Measurements from ENCODE around the gene ARHGAP28.

Gene ARHGAP28

GRCh38 chr18:6730416-6731221 is 1.1 kb downstream of the ARHGAP28 start:
- DNase-seq (ENCODE audit: insufficient read length, low spot score) (no peak), FAIRE-seq (no peak)

DNA sequence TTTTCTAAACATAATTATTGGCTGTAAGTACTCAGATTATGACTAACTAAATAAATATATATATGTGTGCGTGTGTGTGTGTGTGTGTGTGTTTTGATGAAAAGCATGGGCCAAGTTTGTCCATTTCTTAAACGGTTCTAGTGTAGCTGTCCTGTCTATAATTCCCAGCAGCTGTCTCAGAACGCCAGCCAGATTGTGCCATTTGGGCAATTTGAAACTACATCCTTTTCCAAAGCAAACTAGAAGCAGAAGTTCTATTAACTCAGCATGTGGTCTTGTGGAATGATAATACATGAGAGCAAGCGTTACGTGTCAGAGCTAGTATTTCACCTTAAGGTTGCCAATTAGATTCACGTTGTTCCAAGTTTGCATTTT is 1.7 kb downstream of the ARHGAP28 start:
- FAIRE-seq (no peak), DNase-seq (ENCODE audit: insufficient read length, low spot score) (no peak)

- FAIRE-seq (no peak), DNase-seq (ENCODE audit: insufficient read length, low spot score) (no peak)
These were observed 3.4 kb downstream of the ARHGAP28 start for GRCh38 chr18:6732952-6733351.

DNA sequence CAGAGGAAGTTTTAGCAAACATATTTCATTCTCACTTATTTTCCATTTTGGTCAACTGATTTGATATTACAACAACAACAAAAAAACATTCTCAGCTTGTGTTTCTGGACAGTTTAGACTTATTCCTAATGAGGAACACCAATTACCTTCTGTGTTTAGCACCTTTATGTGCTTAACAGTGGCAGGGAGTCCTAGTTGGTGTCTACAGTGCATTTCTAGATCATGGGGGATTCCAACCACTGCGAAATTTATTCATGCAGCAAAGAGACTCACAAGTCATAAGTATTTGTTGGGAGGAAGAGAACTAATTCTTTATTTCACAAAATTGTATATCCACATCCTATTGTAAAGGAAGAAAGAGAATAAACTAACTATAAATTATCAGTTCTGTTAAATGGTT is 4.2 kb downstream of the ARHGAP28 start:
- FAIRE-seq, result no peak
- no peak for DNase-seq (ENCODE audit: insufficient read length, low spot score)

- FAIRE-seq (no peak), DNase-seq (ENCODE audit: insufficient read length, low spot score) (no peak)
These were observed 5.4 kb downstream of the ARHGAP28 start for GRCh38 chr18:6734726-6735430.

DNA sequence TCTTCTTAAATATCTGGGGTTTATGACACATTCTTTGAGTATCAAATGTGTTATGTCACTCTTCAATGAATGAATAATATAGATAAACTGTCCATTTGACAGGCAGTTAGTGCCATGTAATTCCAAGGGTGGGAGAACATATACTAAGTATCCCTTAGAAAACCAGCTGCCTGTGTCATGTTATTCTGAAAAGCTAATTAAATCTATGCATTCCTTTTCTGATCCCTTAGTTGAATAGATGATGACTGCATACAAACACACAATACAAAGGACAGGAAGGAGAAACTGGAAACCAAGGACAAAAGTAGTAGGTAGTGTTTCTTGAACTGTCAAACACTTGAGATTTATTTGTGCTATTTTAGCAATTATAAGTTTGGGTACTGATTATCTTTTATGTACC is 8.3 kb downstream of the ARHGAP28 start:
- no peak for DNase-seq (ENCODE audit: insufficient read length, low spot score)
- no peak for FAIRE-seq

GRCh38 chr18:6738622-6739021 is 9.1 kb downstream of the ARHGAP28 start:
- DNase-seq (ENCODE audit: insufficient read length, low spot score) (no peak), FAIRE-seq (no peak)

GRCh38 chr18:6741232-6741663 is 11.7 kb downstream of the ARHGAP28 start:
- DNase-seq (ENCODE audit: insufficient read length, low spot score), result no peak
- FAIRE-seq, result no peak

- FAIRE-seq, result no peak
- DNase-seq (ENCODE audit: insufficient read length, low spot score), result no peak
These were observed 12.3 kb downstream of the ARHGAP28 start for GRCh38 chr18:6741786-6742185.

DNA sequence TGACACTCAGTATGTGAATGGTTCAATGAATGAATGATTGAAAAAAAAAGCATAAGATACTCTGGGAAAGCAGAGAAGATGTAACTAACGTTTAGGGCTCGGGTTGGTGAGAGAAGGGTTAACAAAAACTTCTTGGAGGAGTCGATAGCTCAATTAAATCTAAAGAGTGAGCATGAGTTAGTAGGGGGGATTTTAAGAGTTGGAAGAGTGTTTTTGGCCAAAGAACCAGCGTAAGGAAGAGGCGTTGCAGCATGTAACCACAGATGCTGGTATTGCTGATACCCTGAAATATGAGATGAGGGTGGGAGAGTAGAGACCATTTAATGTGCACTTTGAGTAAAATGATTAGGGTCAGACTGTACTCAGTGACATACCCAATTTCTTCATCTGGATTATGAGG is 14.5 kb downstream of the ARHGAP28 start:
- FAIRE-seq (no peak), DNase-seq (ENCODE audit: insufficient read length, low spot score) (no peak)

- DNase-seq (ENCODE audit: insufficient read length, low spot score) (no peak), FAIRE-seq (no peak)
These were observed 15.4 kb downstream of the ARHGAP28 start for GRCh38 chr18:6744816-6745455.

GRCh38 chr18:6745504-6746031 is 16.1 kb downstream of the ARHGAP28 start:
- no peak for FAIRE-seq

GRCh38 chr18:6746386-6746960 is 17.0 kb downstream of the ARHGAP28 start:
- FAIRE-seq (no peak), DNase-seq (ENCODE audit: insufficient read length, low spot score) (no peak)

More at GRCh38 chr18:6745504-6746031, 16.1 kb downstream of the ARHGAP28 start:
- DNase-seq (ENCODE audit: insufficient read length, low spot score), result no peak

DNA sequence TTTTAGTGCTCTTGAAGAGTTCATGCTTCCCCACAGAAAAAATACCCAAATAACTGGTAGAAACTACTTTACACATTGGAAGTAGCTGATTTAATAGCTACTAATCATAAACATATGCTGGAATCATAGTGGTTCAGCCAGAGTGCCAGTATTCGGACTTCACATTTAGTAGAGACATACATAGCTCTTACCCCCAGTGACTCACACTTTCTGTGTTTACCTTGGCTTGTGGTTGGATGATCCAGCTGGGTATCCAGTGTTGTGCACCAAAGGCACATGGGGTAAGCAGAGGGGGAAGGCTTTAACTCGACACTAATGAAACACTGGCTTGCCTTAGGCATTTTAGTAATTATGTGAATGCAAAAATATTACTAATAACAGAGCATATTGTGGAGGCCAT is 18.1 kb downstream of the ARHGAP28 start:
- no peak for DNase-seq (ENCODE audit: insufficient read length, low spot score)
- no peak for FAIRE-seq

GRCh38 chr18:6748241-6748640 is 18.7 kb downstream of the ARHGAP28 start:
- FAIRE-seq (no peak), DNase-seq (ENCODE audit: insufficient read length, low spot score) (no peak)

DNA sequence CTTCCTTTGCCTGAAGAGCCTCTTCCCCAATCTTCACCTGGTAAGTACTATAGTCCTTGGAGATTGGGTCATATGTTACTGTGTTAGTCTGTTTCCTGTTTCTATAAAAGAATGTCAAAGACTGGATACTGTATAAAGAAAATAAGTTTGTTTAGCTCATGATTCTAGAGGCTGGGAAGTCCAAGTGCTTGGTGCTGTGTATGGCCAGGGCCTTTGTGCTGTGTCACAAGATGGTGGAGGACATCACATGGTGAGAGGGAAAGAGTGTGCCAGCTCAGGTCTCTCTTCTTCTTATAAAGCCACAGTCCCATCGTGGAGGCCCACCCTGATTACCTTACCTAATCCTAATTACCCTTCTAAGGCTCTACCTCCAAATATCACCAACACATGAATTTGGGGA is 20.9 kb downstream of the ARHGAP28 start:
- FAIRE-seq, result no peak

GRCh38 chr18:6751222-6751621 is 21.7 kb downstream of the ARHGAP28 start:
- FAIRE-seq (no peak), DNase-seq (ENCODE audit: insufficient read length, low spot score) (no peak)

More for the DNA sequence above, 20.9 kb downstream of the ARHGAP28 start:
- no peak for DNase-seq (ENCODE audit: insufficient read length, low spot score)

GRCh38 chr18:6752202-6752860 is 22.8 kb downstream of the ARHGAP28 start:
- FAIRE-seq, result no peak
- no peak for DNase-seq (ENCODE audit: insufficient read length, low spot score)

- no peak for DNase-seq (ENCODE audit: insufficient read length, low spot score)
- FAIRE-seq, result no peak
These were observed 25.6 kb downstream of the ARHGAP28 start for GRCh38 chr18:6755107-6755506.

- DNase-seq (ENCODE audit: insufficient read length, low spot score) (no peak), FAIRE-seq (no peak)
These were observed 28.4 kb downstream of the ARHGAP28 start for GRCh38 chr18:6757931-6758330.

DNA sequence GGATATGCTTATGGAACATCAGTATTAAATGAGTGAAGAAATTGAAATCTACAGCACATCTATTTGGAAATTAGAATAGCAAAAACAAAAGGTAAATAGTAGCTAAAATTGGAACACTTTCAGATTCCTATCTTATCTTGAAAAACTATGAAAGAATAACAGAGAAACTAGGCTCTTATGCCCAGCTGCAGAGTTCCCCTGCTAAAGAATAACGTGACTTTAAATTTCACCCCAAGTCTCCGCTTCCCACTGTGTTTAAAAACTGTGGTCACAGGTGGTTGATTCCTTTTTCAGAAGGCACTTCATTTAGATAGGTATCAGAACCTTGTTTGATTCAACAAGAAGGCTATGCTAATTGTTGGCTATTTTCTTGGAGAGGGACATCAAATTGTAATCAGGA is 30.1 kb downstream of the ARHGAP28 start:
- DNase-seq (ENCODE audit: insufficient read length, low spot score) (no peak), FAIRE-seq (no peak)

All from GM19239 (cell line).